Measurements from ENCODE around the gene MYO15B.
"Not testable (repeated sequence)": the region's sequence is repeated elsewhere in the genome, so short reads cannot be mapped to it uniquely, and the experiment has no call there.

MYO15B gene

GRCh38 chr17:75638039-75638438 lies 50.4 kb downstream of the MYO15B start:
- DNase-seq (ENCODE audit: low read depth in 1 of 2, low spot score in 1 of 2): not testable (repeated sequence)

- DNase-seq (ENCODE audit: low read depth in 1 of 2, low spot score in 1 of 2): no peak
Measured at GRCh38 chr17:75638893-75639292, 51.3 kb downstream of the MYO15B start.

DNA sequence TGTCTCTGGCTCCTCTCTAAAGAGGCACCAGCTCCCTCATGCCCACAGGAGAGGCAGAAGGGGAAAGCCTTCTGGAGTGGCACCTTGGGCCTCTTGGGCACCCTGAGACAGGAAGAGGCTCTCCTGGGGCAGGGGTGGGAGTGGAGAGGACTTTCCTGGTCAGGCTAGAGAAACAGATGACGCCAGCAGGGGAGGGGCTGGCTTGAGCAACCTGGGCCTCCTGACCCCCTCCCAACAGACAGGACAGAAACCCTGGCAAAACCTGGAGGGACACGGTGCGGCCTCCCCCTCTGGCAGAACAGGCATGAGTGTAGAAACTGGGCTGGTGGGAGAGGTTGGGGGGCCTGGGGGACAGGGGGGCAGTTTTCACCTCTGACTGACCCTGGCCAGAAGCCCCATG lies 51.7 kb downstream of the MYO15B start:
- no peak for DNase-seq (ENCODE audit: low read depth in 1 of 2, low spot score in 1 of 2)

- no peak for DNase-seq (ENCODE audit: low read depth in 1 of 2, low spot score in 1 of 2)
Measured at GRCh38 chr17:75639771-75640555, 52.4 kb downstream of the MYO15B start.

GRCh38 chr17:75640556-75641119 lies 53.0 kb downstream of the MYO15B start:
- DNase-seq (ENCODE audit: low read depth in 1 of 2, low spot score in 1 of 2): no peak

GRCh38 chr17:75641343-75641742 lies 53.7 kb downstream of the MYO15B start:
- no peak for DNase-seq (ENCODE audit: low read depth in 1 of 2, low spot score in 1 of 2)

GRCh38 chr17:75642182-75642783 lies 54.7 kb downstream of the MYO15B start:
- no peak for DNase-seq (ENCODE audit: low read depth in 1 of 2, low spot score in 1 of 2)

DNA sequence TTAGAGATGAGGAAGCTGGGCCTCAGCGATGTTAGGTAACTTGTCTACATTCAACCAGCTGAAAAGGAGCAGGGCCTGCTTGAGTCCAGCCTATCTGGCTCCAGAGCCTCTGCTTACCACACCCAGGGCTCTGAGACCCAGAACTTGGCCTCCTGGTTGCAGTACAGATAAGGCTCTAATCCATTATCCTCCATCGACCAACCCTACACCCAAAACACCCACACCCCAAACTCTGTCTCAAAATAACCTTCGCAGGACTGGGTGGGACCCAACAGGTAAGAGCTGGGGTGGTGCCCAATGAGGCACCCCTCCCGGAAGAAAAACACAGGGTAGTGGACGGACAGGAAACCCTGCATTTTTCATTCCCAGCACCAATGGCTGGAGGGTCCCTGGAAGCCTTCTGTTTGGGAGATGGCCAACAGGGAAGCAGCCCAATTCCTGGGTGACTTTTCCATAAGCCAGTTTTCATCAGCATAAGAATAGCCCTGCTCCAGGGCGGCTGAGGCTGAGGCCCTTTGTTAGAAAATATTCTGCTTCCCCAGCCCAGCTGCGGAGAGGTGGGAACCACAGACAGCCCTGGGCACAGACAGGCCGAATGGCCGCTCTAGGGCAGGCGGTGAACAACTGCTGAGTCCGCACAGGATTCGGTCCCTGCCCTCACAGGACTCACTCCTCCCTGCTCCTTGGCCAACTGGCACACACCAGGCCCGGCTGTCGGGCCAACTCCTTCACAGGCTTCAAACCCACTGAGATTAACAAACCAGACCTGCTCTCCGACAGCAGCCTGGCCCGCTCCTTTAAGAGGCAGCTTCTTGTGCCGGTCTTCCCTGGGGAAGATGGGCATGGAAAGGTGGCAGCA lies 55.4 kb downstream of the MYO15B start:
- DNase-seq (ENCODE audit: low read depth in 1 of 2, low spot score in 1 of 2): no peak

DNA sequence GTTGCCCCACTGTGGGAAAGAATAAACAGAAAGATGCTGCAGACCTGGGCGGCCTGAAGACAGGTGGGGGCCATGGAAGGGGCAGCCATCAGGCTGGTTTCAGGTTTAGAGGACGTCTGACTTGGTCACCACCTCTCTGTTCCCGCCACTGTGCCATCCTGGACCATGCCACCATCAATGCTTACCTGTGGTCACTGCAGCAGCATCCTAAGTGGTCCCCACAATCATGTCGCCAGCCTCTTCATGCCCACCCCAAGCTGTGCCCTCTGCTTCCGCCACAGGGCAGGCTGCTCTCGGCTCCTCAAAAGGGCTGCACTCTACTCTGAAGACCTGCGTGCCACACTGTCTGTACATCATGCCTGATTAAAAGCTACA lies 56.0 kb downstream of the MYO15B start:
- DNase-seq (ENCODE audit: low read depth in 1 of 2, low spot score in 1 of 2): no peak

- no peak for DNase-seq (ENCODE audit: low read depth in 1 of 2, low spot score in 1 of 2)
Measured at GRCh38 chr17:75645501-75645888, 57.9 kb downstream of the MYO15B start.

DNA sequence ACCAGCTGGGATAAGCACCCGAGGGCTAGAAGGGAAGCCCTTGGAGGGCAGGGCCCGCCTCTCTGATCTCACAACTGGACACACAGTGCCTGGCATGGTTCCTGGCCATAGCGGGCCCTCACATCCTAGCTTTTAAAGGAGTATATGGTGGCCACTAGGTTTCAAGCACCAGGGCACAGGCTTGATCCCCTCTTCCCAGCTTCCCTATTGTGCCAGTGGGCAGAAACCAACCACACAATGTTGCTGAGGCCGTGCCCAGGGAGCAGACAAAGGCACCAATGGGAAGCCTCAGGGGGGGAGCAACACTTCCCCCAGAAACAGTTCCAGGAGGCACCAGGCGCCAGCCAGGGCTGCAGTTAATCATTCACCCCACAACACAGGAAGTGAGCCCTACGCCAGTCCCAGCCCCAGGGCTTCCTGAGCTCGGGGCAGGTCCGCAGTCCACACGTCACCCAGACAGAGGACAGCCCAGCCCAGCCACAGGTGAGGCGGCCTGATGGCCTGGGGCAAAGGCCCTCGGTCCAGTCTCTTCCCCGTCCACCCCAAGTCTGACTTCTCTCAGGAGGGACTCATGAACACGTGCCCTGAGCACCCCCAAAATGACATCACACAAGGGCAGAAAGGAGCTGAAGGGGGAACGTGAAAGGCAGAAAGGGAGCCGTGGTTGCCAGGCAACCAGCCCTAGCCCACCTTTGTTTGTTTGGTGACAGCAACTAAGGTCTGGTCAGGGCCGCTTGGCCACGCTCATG lies 58.5 kb downstream of the MYO15B start:
- DNase-seq (ENCODE audit: low read depth in 1 of 2, low spot score in 1 of 2): no peak

DNA sequence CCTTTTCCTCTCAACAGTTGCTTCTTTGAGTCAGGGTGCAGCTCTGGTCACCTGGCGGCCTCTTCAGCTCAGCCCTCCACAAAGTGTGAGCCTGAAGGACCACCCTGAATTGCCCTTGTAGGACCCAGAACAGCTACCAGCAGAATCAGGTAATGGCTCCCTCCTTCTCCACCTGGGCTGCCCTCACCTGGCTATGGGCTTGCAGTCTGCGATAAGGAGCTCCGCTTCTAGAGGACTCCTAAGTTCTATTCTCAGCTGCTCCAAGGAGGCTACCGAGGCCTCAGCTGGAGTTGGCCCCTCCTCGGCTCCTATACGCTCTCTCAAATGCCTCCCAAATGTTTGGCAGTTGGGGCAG lies 59.0 kb downstream of the MYO15B start:
- DNase-seq (ENCODE audit: low read depth in 1 of 2, low spot score in 1 of 2): no peak

DNA sequence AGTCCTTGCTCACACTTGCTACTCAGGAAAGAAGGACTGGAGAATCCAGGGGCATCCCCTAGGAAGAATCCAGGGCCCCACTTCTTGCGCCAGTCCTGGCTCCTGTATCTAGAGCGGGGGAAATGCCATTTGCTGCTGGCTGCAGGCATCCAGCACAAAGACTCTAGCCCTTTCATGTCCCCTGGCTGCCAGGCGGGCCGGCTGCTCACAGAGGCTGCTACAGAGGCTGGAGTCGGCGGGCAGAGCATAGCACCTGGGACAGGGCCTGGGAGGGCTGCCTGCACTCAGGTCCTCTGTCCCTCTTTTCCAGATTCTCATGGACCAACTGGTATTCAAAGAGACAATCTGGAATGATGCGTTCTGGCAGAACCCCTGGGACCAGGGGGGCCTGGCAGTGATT lies 59.5 kb downstream of the MYO15B start:
- no peak for DNase-seq (ENCODE audit: low read depth in 1 of 2, low spot score in 1 of 2)

GRCh38 chr17:75647921-75648320 lies 60.3 kb downstream of the MYO15B start:
- DNase-seq (ENCODE audit: low read depth in 1 of 2, low spot score in 1 of 2): no peak

GRCh38 chr17:75649687-75650086 lies 62.1 kb downstream of the MYO15B start:
- DNase-seq (ENCODE audit: low read depth in 1 of 2, low spot score in 1 of 2): no peak

DNA sequence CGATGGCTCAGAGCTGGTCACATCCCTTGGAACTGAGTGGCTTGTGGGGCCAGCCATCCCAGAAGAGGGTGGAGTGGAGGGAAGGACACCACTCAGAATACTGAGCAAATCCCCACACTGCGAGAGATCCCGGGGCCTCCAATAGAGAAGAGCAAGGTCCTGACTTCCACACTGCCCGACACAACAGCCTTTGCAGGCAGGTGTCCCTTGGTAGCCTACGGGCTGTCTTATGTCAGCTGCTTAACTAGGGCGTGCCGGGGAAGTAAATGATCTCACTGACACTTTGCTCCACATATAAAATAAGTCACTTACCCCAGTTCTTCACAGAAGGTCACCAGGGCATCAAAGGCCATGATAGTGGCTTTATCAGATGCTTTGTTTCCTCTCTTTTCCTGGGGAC lies 63.3 kb downstream of the MYO15B start:
- DNase-seq (ENCODE audit: low read depth in 1 of 2, low spot score in 1 of 2): no peak

DNA sequence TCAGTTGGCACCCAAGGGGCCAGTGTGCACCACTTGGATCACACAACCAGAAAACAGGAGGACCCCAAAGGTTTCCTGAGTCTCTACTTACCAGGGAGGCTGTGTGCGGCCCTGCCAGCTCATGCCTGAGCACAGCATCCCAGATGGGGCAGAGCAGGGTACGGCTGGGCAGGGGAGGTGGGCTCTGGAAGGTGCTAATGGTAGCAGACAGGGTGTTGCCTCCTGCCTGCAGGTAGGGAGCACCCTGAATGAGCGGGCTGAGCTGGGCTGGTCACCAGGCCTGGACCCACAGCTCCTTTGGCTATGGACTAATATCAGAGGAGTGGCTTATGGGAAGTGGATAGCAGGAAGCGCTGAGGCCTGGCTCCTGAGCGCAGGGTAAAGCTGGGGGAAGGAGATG lies 64.7 kb downstream of the MYO15B start:
- no peak for DNase-seq (ENCODE audit: low read depth in 1 of 2, low spot score in 1 of 2)

DNA sequence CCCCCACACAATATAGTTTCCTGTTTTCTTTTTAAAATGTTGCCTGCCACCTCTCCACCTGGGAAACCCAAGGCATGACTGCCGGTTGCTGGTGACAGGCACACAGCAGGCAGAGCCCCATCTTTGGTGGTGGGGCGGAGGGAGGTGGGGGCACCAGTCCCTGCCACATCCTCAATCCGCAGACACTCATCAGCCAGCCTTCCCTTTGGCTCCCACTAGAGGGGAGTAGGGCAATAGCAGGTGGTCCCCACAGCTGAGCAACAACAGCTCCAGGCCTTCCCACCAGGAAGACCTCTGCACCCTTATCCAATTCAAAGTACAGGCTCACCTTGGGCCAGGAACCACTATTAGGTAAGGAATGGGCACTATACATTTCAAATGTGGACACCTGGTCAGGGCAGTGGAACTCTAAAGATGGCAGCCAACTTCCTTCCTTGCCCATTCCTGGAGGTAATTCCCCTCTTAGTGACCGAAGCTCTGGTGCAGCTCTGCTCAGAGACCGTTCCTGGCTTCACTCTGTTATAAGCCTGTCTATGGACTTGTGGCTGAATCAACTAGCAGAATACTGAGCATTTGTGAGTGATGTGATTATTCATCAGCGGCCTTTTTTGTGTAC lies 65.4 kb downstream of the MYO15B start:
- no peak for DNase-seq (ENCODE audit: low read depth in 1 of 2, low spot score in 1 of 2)

DNA sequence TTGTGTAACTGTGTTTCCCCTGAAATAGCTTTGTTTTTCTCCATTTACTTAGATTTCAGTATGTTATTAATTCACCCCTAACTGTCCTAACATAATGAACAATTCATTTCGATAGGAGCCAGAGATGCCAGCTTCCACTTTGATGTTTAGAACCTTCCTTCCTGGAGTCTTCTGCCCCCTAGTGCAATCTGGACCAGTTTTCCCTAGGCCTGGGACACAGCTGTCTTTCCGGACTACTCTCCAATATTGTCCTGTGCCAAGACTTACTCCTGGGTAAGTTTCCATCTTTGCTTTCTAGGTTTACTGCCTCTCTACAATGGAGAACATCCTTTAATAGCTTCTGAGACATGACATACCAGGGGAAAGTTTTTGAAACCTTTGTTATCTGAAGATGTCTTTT lies 66.6 kb downstream of the MYO15B start:
- no peak for DNase-seq (ENCODE audit: low read depth in 1 of 2, low spot score in 1 of 2)

DNA sequence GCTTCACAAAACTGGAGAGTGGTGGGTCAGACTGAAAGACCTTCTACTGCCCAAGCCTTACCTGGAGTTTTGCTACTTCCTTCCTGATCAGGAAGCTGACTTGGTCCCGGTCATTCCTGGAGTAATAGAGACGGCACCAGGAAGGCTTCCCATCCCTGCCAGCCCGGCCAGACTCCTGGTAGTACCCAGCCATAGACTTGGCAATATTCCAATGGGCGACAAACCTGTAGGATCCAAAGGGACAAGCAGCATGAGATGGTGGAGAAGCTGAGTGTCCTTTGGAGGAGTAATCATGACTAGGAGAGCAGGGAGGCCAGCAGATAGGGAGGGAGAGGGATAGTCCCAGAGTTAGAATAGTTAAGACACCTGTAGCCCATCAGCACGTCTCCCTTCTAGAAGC lies 70.6 kb downstream of the MYO15B start:
- no peak for DNase-seq (ENCODE audit: low read depth in 1 of 2, low spot score in 1 of 2)

GRCh38 chr17:75661531-75661930 lies 73.9 kb downstream of the MYO15B start:
- DNase-seq (ENCODE audit: low read depth in 1 of 2, low spot score in 1 of 2): no peak

All from stimulated activated CD4-positive, alpha-beta T cell treated with anti-CD3 and anti-CD28 coated beads, Interleukin-15, amount 100 ng/mL, for 1 hour (primary cell).